ENCODE data around the gene PRKAR1B. TPM values are rescaled to one million over a fixed set of nuclear protein-coding genes. Genes with fewer than 3 reads are reported as not detected.

Gene PRKAR1B
- total and polyA plus RNA-seq, 4 donors = 53.1 to 238 (median 162) TPM

- H3K4me1 ChIP-seq (ENCODE audit: control insufficient read depth, insufficient read depth, low read length) = peaks cover 34% of the 10 kb centered on the region
- H3K9me3 ChIP-seq (ENCODE audit: control insufficient read depth, insufficient read depth, low read length) = no peaks in the 10 kb centered on the region
- DNase-seq (ENCODE audit: low read depth in 4 of 6, low spot score in 6 of 6) = peak in 1 of 6 donors; percentile 41
- peaks cover 11% of the 10 kb centered on the region for H3K36me3 ChIP-seq (ENCODE audit: control insufficient read depth, insufficient read depth, low read length)
- H3K4me3 ChIP-seq (ENCODE audit: low read depth, low read length) = no peak overlapping the region
- 31% methylated on average over 21 of the region's 21 CpGs for WGBS (ENCODE audit: insufficient coverage)
- H3K27ac ChIP-seq (ENCODE audit: low read depth, low read length) = peak overlapping the region; percentile 35
- H3K27me3 ChIP-seq (ENCODE audit: control insufficient read depth, insufficient read depth, low read length) = no peaks in the 10 kb centered on the region
Measured at GRCh38 chr7:610531-611280, 116.4 kb downstream of the PRKAR1B start.

- H3K36me3 ChIP-seq (ENCODE audit: control insufficient read depth, insufficient read depth, low read length) = peaks cover 17% of the 10 kb centered on the region
- no peak overlapping the region for H3K27ac ChIP-seq (ENCODE audit: low read depth, low read length)
- H3K27me3 ChIP-seq (ENCODE audit: control insufficient read depth, insufficient read depth, low read length) = no peaks in the 10 kb centered on the region
- no peak overlapping the region for H3K4me3 ChIP-seq (ENCODE audit: low read depth, low read length)
- H3K9me3 ChIP-seq (ENCODE audit: control insufficient read depth, insufficient read depth, low read length) = no peaks in the 10 kb centered on the region
- peaks cover 38% of the 10 kb centered on the region for H3K4me1 ChIP-seq (ENCODE audit: control insufficient read depth, insufficient read depth, low read length)
- WGBS (ENCODE audit: insufficient coverage) = 60% methylated on average over 8 of the region's 10 CpGs
- DNase-seq (ENCODE audit: low read depth in 4 of 6, low spot score in 6 of 6) = no peak
Measured at GRCh38 chr7:610141-610530, 116.9 kb downstream of the PRKAR1B start.

GRCh38 chr7:609365-609764 lies 117.7 kb downstream of the PRKAR1B start:
- DNase-seq (ENCODE audit: low read depth in 4 of 6, low spot score in 6 of 6) = no peak
- H3K27me3 ChIP-seq (ENCODE audit: control insufficient read depth, insufficient read depth, low read length) = no peaks in the 10 kb centered on the region
- peaks cover 25% of the 10 kb centered on the region for H3K36me3 ChIP-seq (ENCODE audit: control insufficient read depth, insufficient read depth, low read length)
- H3K27ac ChIP-seq (ENCODE audit: low read depth, low read length) = no peak overlapping the region
- H3K9me3 ChIP-seq (ENCODE audit: control insufficient read depth, insufficient read depth, low read length) = no peaks in the 10 kb centered on the region
- peaks cover 46% of the 10 kb centered on the region for H3K4me1 ChIP-seq (ENCODE audit: control insufficient read depth, insufficient read depth, low read length)
- H3K4me3 ChIP-seq (ENCODE audit: low read depth, low read length) = no peak overlapping the region
- WGBS (ENCODE audit: insufficient coverage) = 79% methylated on average over 7 of the region's 7 CpGs

GRCh38 chr7:608954-609353 lies 118.1 kb downstream of the PRKAR1B start:
- DNase-seq (ENCODE audit: low read depth in 4 of 6, low spot score in 6 of 6) = no peak
- H3K36me3 ChIP-seq (ENCODE audit: control insufficient read depth, insufficient read depth, low read length) = peaks cover 28% of the 10 kb centered on the region
- H3K27ac ChIP-seq (ENCODE audit: low read depth, low read length) = no peak overlapping the region
- 74% methylated on average over 6 of the region's 8 CpGs for WGBS (ENCODE audit: insufficient coverage)
- peaks cover 50% of the 10 kb centered on the region for H3K4me1 ChIP-seq (ENCODE audit: control insufficient read depth, insufficient read depth, low read length)
- H3K27me3 ChIP-seq (ENCODE audit: control insufficient read depth, insufficient read depth, low read length) = no peaks in the 10 kb centered on the region
- H3K9me3 ChIP-seq (ENCODE audit: control insufficient read depth, insufficient read depth, low read length) = no peaks in the 10 kb centered on the region
- no peak overlapping the region for H3K4me3 ChIP-seq (ENCODE audit: low read depth, low read length)

GRCh38 chr7:608361-608760 lies 118.7 kb downstream of the PRKAR1B start:
- Histone ChIP-seq H3K27me3 (ENCODE audit: control insufficient read depth, insufficient read depth, low read length) (no peaks in the 10 kb centered on the region), H3K36me3 (ENCODE audit: control insufficient read depth, insufficient read depth, low read length) (peaks cover 26% of the 10 kb centered on the region), H3K27ac (ENCODE audit: low read depth, low read length) (no peak overlapping the region), H3K4me1 (ENCODE audit: control insufficient read depth, insufficient read depth, low read length) (peaks cover 54% of the 10 kb centered on the region), H3K4me3 (ENCODE audit: low read depth, low read length) (no peak overlapping the region), H3K9me3 (ENCODE audit: control insufficient read depth, insufficient read depth, low read length) (no peaks in the 10 kb centered on the region)
- WGBS (ENCODE audit: insufficient coverage) = no CpG with 5 or more reads among the region's 2 CpGs
- DNase-seq (ENCODE audit: low read depth in 4 of 6, low spot score in 6 of 6) = no peak

- WGBS (ENCODE audit: insufficient coverage) = 82% methylated on average over 13 of the region's 13 CpGs
- Histone ChIP-seq H3K4me3 (ENCODE audit: low read depth, low read length) (no peak overlapping the region), H3K36me3 (ENCODE audit: control insufficient read depth, insufficient read depth, low read length) (peaks cover 29% of the 10 kb centered on the region), H3K27me3 (ENCODE audit: control insufficient read depth, insufficient read depth, low read length) (no peaks in the 10 kb centered on the region), H3K9me3 (ENCODE audit: control insufficient read depth, insufficient read depth, low read length) (no peaks in the 10 kb centered on the region), H3K4me1 (ENCODE audit: control insufficient read depth, insufficient read depth, low read length) (peaks cover 58% of the 10 kb centered on the region), H3K27ac (ENCODE audit: low read depth, low read length) (no peak overlapping the region)
- DNase-seq (ENCODE audit: low read depth in 4 of 6, low spot score in 6 of 6) = no peak
Measured at GRCh38 chr7:607938-608337, 119.1 kb downstream of the PRKAR1B start.

- WGBS (ENCODE audit: insufficient coverage) = 87% methylated on average over 30 of the region's 33 CpGs
- Histone ChIP-seq H3K4me1 (ENCODE audit: control insufficient read depth, insufficient read depth, low read length) (peaks cover 71% of the 10 kb centered on the region), H3K9me3 (ENCODE audit: control insufficient read depth, insufficient read depth, low read length) (no peaks in the 10 kb centered on the region), H3K36me3 (ENCODE audit: control insufficient read depth, insufficient read depth, low read length) (peaks cover 42% of the 10 kb centered on the region), H3K4me3 (ENCODE audit: low read depth, low read length) (no peak overlapping the region), H3K27me3 (ENCODE audit: control insufficient read depth, insufficient read depth, low read length) (no peaks in the 10 kb centered on the region), H3K27ac (ENCODE audit: low read depth, low read length) (no peak overlapping the region)
- DNase-seq (ENCODE audit: low read depth in 4 of 6, low spot score in 6 of 6) = no peak
Measured at GRCh38 chr7:605661-606450, 121.2 kb downstream of the PRKAR1B start.

GRCh38 chr7:604884-605531 lies 122.1 kb downstream of the PRKAR1B start:
- Histone ChIP-seq H3K4me3 (ENCODE audit: low read depth, low read length) (no peak overlapping the region), H3K9me3 (ENCODE audit: control insufficient read depth, insufficient read depth, low read length) (no peaks in the 10 kb centered on the region), H3K36me3 (ENCODE audit: control insufficient read depth, insufficient read depth, low read length) (peaks cover 41% of the 10 kb centered on the region), H3K27me3 (ENCODE audit: control insufficient read depth, insufficient read depth, low read length) (no peaks in the 10 kb centered on the region), H3K27ac (ENCODE audit: low read depth, low read length) (peak overlapping the region; percentile 76), H3K4me1 (ENCODE audit: control insufficient read depth, insufficient read depth, low read length) (peaks cover 68% of the 10 kb centered on the region)
- DNase-seq (ENCODE audit: low read depth in 4 of 6, low spot score in 6 of 6) = no peak
- 73% methylated on average over 17 of the region's 28 CpGs for WGBS (ENCODE audit: insufficient coverage)

- WGBS (ENCODE audit: insufficient coverage) = 67% methylated on average over 35 of the region's 37 CpGs
- H3K36me3 ChIP-seq (ENCODE audit: control insufficient read depth, insufficient read depth, low read length) = peaks cover 46% of the 10 kb centered on the region
- H3K4me3 ChIP-seq (ENCODE audit: low read depth, low read length) = no peak overlapping the region
- peaks cover 64% of the 10 kb centered on the region for H3K4me1 ChIP-seq (ENCODE audit: control insufficient read depth, insufficient read depth, low read length)
- H3K9me3 ChIP-seq (ENCODE audit: control insufficient read depth, insufficient read depth, low read length) = no peaks in the 10 kb centered on the region
- no peaks in the 10 kb centered on the region for H3K27me3 ChIP-seq (ENCODE audit: control insufficient read depth, insufficient read depth, low read length)
- DNase-seq (ENCODE audit: low read depth in 4 of 6, low spot score in 6 of 6) = peak in 1 of 6 donors; percentile 53
- H3K27ac ChIP-seq (ENCODE audit: low read depth, low read length) = peak overlapping the region; percentile 76
Measured at GRCh38 chr7:604001-604883, 122.8 kb downstream of the PRKAR1B start.

All from spinal cord (tissue), 10 donors.